RWPE2 (cell line): ENCODE results near the gene AHSP.

ENCODE experiments used
- ATAC-seq: fragments of 200-7000 bp; cut with Tn5 transposase; 3 replicates; pipeline ENCODE4 v1.9.1; 2021; ENCODE audit warnings: low read depth
- DNase-seq: peaks from one replicate; pipeline ENCODE4 v3.0.0-alpha.2; 2020; ENCODE audit warnings: low spot score
- H3K27ac ChIP-seq: fragments of 450-650 bp; 2 replicates; pipeline ENCODE4 v1.5.1; 2017; ENCODE audit warnings: mild to moderate bottlenecking; ENCODE audit not compliant: poor library complexity, severe bottlenecking
- H3K27me3 ChIP-seq: fragments of 250-450 bp; sonication (Bioruptor Pico); 2 replicates; pipeline ENCODE4 v1.5.1; 2021; ENCODE audit warnings: mild to moderate bottlenecking, moderate library complexity; ENCODE audit not compliant: insufficient read depth, poor library complexity, severe bottlenecking
- H3K36me3 ChIP-seq: fragments of 250-450 bp; sonication (Bioruptor Pico); 2 replicates; pipeline ENCODE4 v1.5.1; 2020; ENCODE audit warnings: low read depth, mild to moderate bottlenecking, moderate library complexity
- H3K4me1 ChIP-seq: fragments of 250-450 bp; sonication (Bioruptor Pico); 2 replicates; pipeline ENCODE4 v1.5.1; 2021; ENCODE audit warnings: mild to moderate bottlenecking, moderate library complexity; ENCODE audit not compliant: insufficient read depth, poor library complexity, severe bottlenecking
- H3K4me3 ChIP-seq: fragments of 250-450 bp; sonication (Bioruptor Pico); 2 replicates; pipeline ENCODE4 v1.5.1; 2021; ENCODE audit warnings: mild to moderate bottlenecking, moderate library complexity; ENCODE audit not compliant: severe bottlenecking
- H3K9me3 ChIP-seq: fragments of 250-450 bp; sonication (Bioruptor Pico); 2 replicates; pipeline ENCODE4 v1.5.1; 2021; ENCODE audit warnings: mild to moderate bottlenecking, moderate library complexity; ENCODE audit not compliant: severe bottlenecking
- CTCF ChIP-seq: fragments of 450-650 bp; IDR thresholded peaks from one replicate; pipeline ENCODE4 v1.5.1; 2017; ENCODE audit warnings: mild to moderate bottlenecking, moderate library complexity; ENCODE audit not compliant: poor library complexity, severe bottlenecking

Gene AHSP

GRCh38 chr16:31531096-31531495 lies 3.4 kb downstream of the AHSP start:
- no peaks in the 10 kb centered on the region for H3K36me3 ChIP-seq
- no peaks in the 10 kb centered on the region for H3K4me1 ChIP-seq
- H3K4me3 ChIP-seq = no peak overlapping the region
- DNase-seq = no peak
- ATAC-seq = no peak
- no peaks in the 10 kb centered on the region for H3K9me3 ChIP-seq
- no peak overlapping the region for H3K27ac ChIP-seq
- H3K27me3 ChIP-seq = peaks cover 20% of the 10 kb centered on the region
- TF ChIP-seq CTCF = no peak

- Histone ChIP-seq H3K4me3 (no peak overlapping the region), H3K9me3 (no peaks in the 10 kb centered on the region), H3K4me1 (no peaks in the 10 kb centered on the region), H3K27me3 (peaks cover 24% of the 10 kb centered on the region), H3K36me3 (no peaks in the 10 kb centered on the region), H3K27ac (no peak overlapping the region)
- DNase-seq (no peak), ATAC-seq (no peak)
- no peak for TF ChIP-seq CTCF
Measured at GRCh38 chr16:31532120-31532519, 4.4 kb downstream of the AHSP start.

GRCh38 chr16:31532896-31533295 lies 5.2 kb downstream of the AHSP start:
- no peak for DNase-seq
- ATAC-seq = no peak
- no peak for TF ChIP-seq CTCF
- Histone ChIP-seq H3K4me1 (no peaks in the 10 kb centered on the region), H3K4me3 (no peak overlapping the region), H3K27me3 (peaks cover 32% of the 10 kb centered on the region), H3K36me3 (no peaks in the 10 kb centered on the region), H3K9me3 (no peaks in the 10 kb centered on the region), H3K27ac (no peak overlapping the region)

- TF ChIP-seq CTCF = no peak
- Histone ChIP-seq H3K36me3 (no peaks in the 10 kb centered on the region), H3K4me3 (no peak overlapping the region), H3K4me1 (no peaks in the 10 kb centered on the region), H3K27me3 (peaks cover 17% of the 10 kb centered on the region), H3K9me3 (no peaks in the 10 kb centered on the region), H3K27ac (no peak overlapping the region)
- DNase-seq = no peak
- no peak for ATAC-seq
Measured at GRCh38 chr16:31535737-31536136, 8.0 kb downstream of the AHSP start.

- no peaks in the 10 kb centered on the region for H3K4me1 ChIP-seq
- DNase-seq = no peak
- H3K36me3 ChIP-seq = no peaks in the 10 kb centered on the region
- no peaks in the 10 kb centered on the region for H3K9me3 ChIP-seq
- H3K27ac ChIP-seq = no peak overlapping the region
- no peak for TF ChIP-seq CTCF
- no peak overlapping the region for H3K4me3 ChIP-seq
- ATAC-seq = no peak
- peaks cover 17% of the 10 kb centered on the region for H3K27me3 ChIP-seq
Measured at GRCh38 chr16:31536804-31537361, 9.2 kb downstream of the AHSP start.
